ENCODE results near the gene VWA5A. TPM values are rescaled to one million over a fixed set of nuclear protein-coding genes. Genes with fewer than 3 reads are reported as not detected.
A peak's percentile ranks its signal among the peaks of the same experiment; 100 is the strongest.

Gene VWA5A
- total and polyA plus RNA-seq, 9 of the 15 experiments (the other 6 are each of a cell fraction or from before 2014, with no cell fraction given): 4.6 to 19.7 (median 6.9) TPM

DNA sequence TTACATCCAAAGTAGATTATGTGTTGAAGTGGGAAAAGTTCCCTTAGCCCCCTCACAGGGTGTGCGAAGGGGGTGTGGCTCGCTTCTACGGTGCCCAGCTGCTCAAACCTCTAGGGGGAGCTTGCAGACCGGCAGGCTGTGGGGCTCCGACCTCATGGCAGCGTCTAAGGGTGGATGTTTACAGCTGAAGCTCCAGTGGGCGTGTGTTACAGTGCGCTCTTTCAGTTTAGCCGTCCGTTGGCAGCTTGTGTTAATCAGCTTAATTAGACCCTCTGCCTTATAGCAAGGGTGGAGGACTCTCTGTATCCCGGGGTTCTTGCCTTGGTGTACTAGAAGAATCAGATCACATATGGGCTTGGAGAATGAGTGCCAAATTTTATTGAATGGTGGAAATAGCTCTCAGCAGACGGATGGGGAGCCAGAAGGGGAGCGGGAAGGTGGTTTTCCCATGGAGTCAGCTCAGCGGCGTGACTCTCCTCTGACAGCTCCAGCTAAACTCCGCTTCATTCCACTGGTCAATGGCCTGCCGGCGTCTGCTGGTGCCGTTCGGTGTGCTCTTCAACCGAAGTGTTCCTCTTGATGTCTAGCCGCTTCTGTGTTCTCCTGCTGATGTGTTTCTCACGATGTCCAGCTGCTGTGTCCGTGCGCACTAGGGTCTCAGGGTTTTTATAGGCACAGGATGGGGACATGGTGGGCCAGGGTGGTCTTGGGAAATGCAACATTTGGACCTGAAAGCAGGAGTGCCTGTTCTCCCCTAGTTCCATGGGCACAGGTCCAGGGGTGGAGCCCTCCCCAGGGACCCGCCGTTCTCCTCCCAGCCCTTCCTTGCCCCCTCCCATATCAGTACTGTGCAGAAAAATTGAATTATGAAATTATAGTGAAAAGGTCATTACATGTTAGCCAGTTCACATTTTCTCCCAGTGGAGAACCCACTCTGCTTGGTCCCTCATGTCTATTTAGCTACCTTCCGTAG lies 45.5 kb upstream of the VWA5A start (continued):
- TF ChIP-seq YY1 (IDR thresholded peaks at IDR 0.05; ENCODE audit: borderline replicate concordance in 1 of 3, control insufficient read depth in 1 of 3, extremely low read depth in 1 of 3, insufficient read depth in 3 of 3, insufficient read length in 1 of 3, insufficient replicate concordance in 2 of 3, low read depth in 1 of 3, low read length in 2 of 3) (peak in 2 of 3 experiments; percentile 31 to 41), JUND (IDR thresholded peaks at IDR 0.05; ENCODE audit: borderline replicate concordance, low read depth, low read length) (peak; percentile 41; the same call in 1 of the 2 replicates), JUND (tag; IDR thresholded peaks at IDR 0.05; ENCODE audit: borderline replicate concordance, low read depth, low read length) (no peak; the same call in 2 of the 3 replicates), MCM5 (IDR thresholded peaks at IDR 0.05; ENCODE audit: low read depth) (no peak)

DNA sequence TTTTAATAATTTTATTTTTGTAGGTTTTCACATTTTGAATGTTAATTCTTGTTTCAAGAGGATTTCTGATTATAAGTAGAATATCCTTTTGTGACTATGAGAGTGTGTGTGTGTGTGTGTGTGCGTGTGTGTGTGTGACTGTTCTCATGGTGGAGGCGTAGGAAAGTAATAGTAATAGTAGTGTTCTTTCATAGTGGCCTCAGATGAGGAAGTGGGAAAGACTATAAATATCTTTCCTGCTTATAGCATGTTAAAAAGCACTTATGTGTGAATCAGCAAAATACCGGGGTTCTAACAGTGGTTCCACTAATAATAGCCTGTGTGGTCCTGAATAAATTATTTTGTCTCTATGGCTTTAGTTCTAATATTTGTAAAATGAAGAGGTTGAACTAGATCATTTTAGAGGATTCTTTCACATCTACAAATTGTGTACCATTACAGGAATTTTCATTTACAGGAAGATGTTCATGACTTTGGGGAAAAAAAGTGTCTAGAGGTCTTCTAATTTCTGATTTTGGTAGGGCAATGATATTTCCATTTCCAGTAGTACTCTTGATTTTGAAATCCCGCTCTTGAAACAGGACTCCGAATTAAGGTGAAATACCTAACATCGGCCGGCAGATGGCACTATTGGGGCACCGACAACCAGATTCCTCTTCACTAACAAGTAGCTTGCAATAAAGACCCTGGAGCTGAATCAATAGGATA lies 44.2 kb upstream of the VWA5A start:
- peak overlapping the region; percentile 49; the same call in 1 of the 2 replicates for H2AFZ ChIP-seq (ENCODE audit: low read depth, low read length)
- H3K9ac ChIP-seq (ENCODE audit: insufficient read depth in 1 of 2, low read depth in 2 of 2, low read length in 2 of 2): no peak overlapping the region
- in situ Hi-C loops (cut with MboI) (loop anchor here (5.0 to 25.0 kb wide), 4 partner anchors 121 to 791 kb away; partner anchors contain the start of gene ROBO3), intact Hi-C loops (cut with micrococcal nuclease) (loop anchor here (1.0 to 5.0 kb wide), 6 partner anchors 38 to 341 kb away; no protein-coding TSS in a partner anchor)
- FAIRE-seq (peak; percentile 92), DNase-seq (ENCODE audit: extremely low read depth in 1 of 4, low spot score in 3 of 4) (peak; percentile 49 to 87 (median 54)), ATAC-seq (peak; percentile 28)
- no peaks in the 10 kb centered on the region for H4K20me1 ChIP-seq (replicated peaks; ENCODE audit: control insufficient read depth, insufficient read depth, low read length)
- BruUV-seq (replicated peaks): no TSS peak
- POLR2A ChIA-PET: interaction anchor here (0.9 to 1.8 kb wide), 3 partner anchors 9 to 140 kb away, joined by 3 to 5 read pairs (median 4); no protein-coding TSS in a partner anchor
- no peaks in the 10 kb centered on the region for H3K9me3 ChIP-seq (replicated peaks; ENCODE audit: control insufficient read depth, insufficient read depth, low read depth, low read length)
- H3K27ac ChIP-seq (ENCODE audit: extremely low read depth, low read depth, low read length): no peak overlapping the region
- no peaks in the 10 kb centered on the region for H3K79me2 ChIP-seq (ENCODE audit: control insufficient read depth, insufficient read depth, low read length)
- peaks cover 4 to 13% of the 10 kb centered on the region in 2 experiments; a peak in 4 of 5 replicates for H3K27me3 ChIP-seq (ENCODE audit: control insufficient read depth in 2 of 2, insufficient read depth in 2 of 2, low read length in 2 of 2)
- H3K4me3 ChIP-seq: no peak overlapping the region
- peaks cover 11 to 17% of the 10 kb centered on the region in 2 experiments; a peak in 4 of 5 replicates for H3K4me1 ChIP-seq (replicated peaks in 1 of 2; ENCODE audit: control insufficient read depth in 2 of 2, insufficient read depth in 2 of 2, low read length in 2 of 2)
- H3K4me2 ChIP-seq (ENCODE audit: insufficient read depth, low read length): no peak overlapping the region
- CTCF ChIA-PET (ENCODE audit: low intra/inter-chr PET ratio): interaction anchor here (0.6 to 1.7 kb wide), 9 partner anchors 32 to 766 kb away, joined by 3 to 8 read pairs (median 4); partner anchors contain the start of gene VWA5A
- no peaks in the 10 kb centered on the region for H3K36me3 ChIP-seq (ENCODE audit: control insufficient read depth, insufficient read depth, low read length)
- H3K9me1 ChIP-seq (ENCODE audit: control insufficient read depth, insufficient read depth, low read length): no peaks in the 10 kb centered on the region
- 2% methylated on average over 8 of the region's 8 CpGs for WGBS (ENCODE audit: insufficient coverage, low coverage, missing lambda C conversion rate)
- no peak for TF ChIP-seq RBM14 (IDR thresholded peaks at IDR 0.05; ENCODE audit: borderline replicate concordance, insufficient read depth, low read depth, low read length)
- no peak for TF ChIP-seq STAT6 (CRISPR knock-in tag; IDR thresholded peaks at IDR 0.05)
- 0 out of 2 replicates have a peak, but pooled peaks have one; percentile 1 for TF ChIP-seq ZNF316 (IDR thresholded peaks at IDR 0.05)
- no peak for TF ChIP-seq AFF1 (IDR thresholded peaks at IDR 0.05; ENCODE audit: low read depth in 1 of 2, partially characterized antibody in 2 of 2)
- no peak for TF ChIP-seq BCL6 (CRISPR knock-in tag; IDR thresholded peaks at IDR 0.05)

All from K562 (cell line).